Uterus (tissue), 2 donors: ENCODE measurements around the gene RBMX.

ENCODE experiments used
- CTCF ChIP-seq, 4 experiments: fragments of 200-600 bp in 2 of 4; fragments of 450-650 bp in 2 of 4; sonication (generic) in 2 of 4; IDR thresholded peaks; one replicate each; pipeline ENCODE4 v1.5.1; 2016 to 2019; ENCODE audit warnings: antibody characterized with exemption in 4 of 4, mild to moderate bottlenecking in 2 of 4, moderate library complexity in 1 of 4
- POLR2A ChIP-seq, 2 donors: fragments of 450-650 bp; IDR thresholded peaks; one replicate each; pipeline ENCODE4 v1.6.1; 2016; ENCODE audit warnings: antibody characterized with exemption in 2 of 2, mild to moderate bottlenecking in 1 of 2, moderate library complexity in 1 of 2

- no peak for TF ChIP-seq CTCF (IDR thresholded peaks at IDR 0.05)
- TF ChIP-seq POLR2A (IDR thresholded peaks at IDR 0.05): no peak
These were observed 36.3 kb upstream of the RBMX start for GRCh38 chrX:136916827-136917226.
